SK-N-SH (cell line): ENCODE results near the gene FMN1.

Experiments
- EP300 ChIP-seq, 2 experiments: IDR thresholded peaks; 2 replicates each; pipeline versions ENCODE4 v1.4.0 to v1.6.1; 2012; ENCODE audit warnings: borderline replicate concordance in 1 of 2, low read depth in 1 of 2, low read length in 1 of 2
- GABPA ChIP-seq: IDR thresholded peaks from 2 replicates; pipeline ENCODE4 v1.4.0; 2012; ENCODE audit warnings: low read depth, mild to moderate bottlenecking
- JUND ChIP-seq: IDR thresholded peaks from 2 replicates; pipeline ENCODE4 v1.4.0; 2012
- POLR2AphosphoS5 ChIP-seq: IDR thresholded peaks from 2 replicates; pipeline ENCODE4 v1.6.1; 2012; ENCODE audit warnings: low read depth, low read length
- SIN3A ChIP-seq: IDR thresholded peaks from 2 replicates; pipeline ENCODE4 v1.6.1; 2012; ENCODE audit warnings: low read depth, mild to moderate bottlenecking, low read length, moderate library complexity, borderline replicate concordance
- SMC3 ChIP-seq: IDR thresholded peaks from 2 replicates; pipeline ENCODE4 v1.6.1; 2012; ENCODE audit warnings: low read depth, low read length, improper control_type of control experiment
- TAF1 ChIP-seq: IDR thresholded peaks from 2 replicates; pipeline ENCODE4 v1.6.1; 2012; ENCODE audit warnings: low read depth, mild to moderate bottlenecking, low read length, moderate library complexity, borderline replicate concordance
- TCF12 ChIP-seq: IDR thresholded peaks from 2 replicates; pipeline ENCODE4 v1.4.0; 2012
- YY1 ChIP-seq: IDR thresholded peaks from 2 replicates; pipeline ENCODE4 v1.4.0; 2012; ENCODE audit warnings: low read depth, mild to moderate bottlenecking
- TF ChIP-seq, protein P1 (sequence below): fragments of 150-350 bp; IDR thresholded peaks from 2 replicates; pipeline ENCODE4 v1.6.1; 2016; ENCODE audit warnings: mild to moderate bottlenecking, low read depth, low read length
- TF ChIP-seq, protein P2 (sequence below): fragments of 200-600 bp; sonication (generic); IDR thresholded peaks from 2 replicates; pipeline ENCODE4 v1.6.1; 2017; ENCODE audit warnings: antibody characterized with exemption, mild to moderate bottlenecking, moderate library complexity

DNA sequence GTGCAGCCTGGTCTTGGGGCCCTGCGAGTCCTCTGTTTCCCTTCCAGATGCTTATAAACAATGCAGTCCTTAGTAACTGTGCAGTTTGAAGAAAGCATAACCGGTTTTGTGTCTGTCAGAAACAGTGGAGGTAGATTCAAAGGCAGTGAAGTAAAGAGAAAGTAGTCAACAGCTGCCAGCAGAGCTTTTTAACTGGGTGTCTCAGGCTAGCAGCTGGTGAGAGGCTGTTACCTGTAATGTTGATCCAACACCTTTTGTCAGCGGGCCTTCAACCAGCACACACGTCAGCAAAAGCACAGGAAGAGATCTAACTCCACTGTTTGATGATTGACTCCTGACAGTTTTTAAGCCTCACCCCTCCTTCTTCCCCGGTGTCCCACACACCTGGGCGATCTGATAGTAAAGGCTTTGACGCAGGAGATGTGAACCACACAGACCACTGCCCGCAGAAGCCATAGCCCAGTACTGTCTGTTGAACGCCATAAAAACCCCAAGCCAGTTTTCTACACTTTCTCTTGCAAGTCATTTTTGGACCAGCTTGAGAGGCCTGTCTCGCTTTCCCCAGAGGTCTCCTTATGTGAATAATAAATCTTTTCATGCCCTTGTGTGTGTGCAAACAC, 178.0 kb downstream of the FMN1 start:
- TF ChIP-seq, protein P1, sequence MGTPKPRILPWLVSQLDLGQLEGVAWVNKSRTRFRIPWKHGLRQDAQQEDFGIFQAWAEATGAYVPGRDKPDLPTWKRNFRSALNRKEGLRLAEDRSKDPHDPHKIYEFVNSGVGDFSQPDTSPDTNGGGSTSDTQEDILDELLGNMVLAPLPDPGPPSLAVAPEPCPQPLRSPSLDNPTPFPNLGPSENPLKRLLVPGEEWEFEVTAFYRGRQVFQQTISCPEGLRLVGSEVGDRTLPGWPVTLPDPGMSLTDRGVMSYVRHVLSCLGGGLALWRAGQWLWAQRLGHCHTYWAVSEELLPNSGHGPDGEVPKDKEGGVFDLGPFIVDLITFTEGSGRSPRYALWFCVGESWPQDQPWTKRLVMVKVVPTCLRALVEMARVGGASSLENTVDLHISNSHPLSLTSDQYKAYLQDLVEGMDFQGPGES, result no peak
- TF ChIP-seq, protein P2, sequence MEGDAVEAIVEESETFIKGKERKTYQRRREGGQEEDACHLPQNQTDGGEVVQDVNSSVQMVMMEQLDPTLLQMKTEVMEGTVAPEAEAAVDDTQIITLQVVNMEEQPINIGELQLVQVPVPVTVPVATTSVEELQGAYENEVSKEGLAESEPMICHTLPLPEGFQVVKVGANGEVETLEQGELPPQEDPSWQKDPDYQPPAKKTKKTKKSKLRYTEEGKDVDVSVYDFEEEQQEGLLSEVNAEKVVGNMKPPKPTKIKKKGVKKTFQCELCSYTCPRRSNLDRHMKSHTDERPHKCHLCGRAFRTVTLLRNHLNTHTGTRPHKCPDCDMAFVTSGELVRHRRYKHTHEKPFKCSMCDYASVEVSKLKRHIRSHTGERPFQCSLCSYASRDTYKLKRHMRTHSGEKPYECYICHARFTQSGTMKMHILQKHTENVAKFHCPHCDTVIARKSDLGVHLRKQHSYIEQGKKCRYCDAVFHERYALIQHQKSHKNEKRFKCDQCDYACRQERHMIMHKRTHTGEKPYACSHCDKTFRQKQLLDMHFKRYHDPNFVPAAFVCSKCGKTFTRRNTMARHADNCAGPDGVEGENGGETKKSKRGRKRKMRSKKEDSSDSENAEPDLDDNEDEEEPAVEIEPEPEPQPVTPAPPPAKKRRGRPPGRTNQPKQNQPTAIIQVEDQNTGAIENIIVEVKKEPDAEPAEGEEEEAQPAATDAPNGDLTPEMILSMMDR, result no peak
- TF ChIP-seq TAF1 (no peak), POLR2AphosphoS5 (no peak), SMC3 (no peak), SIN3A (no peak), TCF12 (no peak), EP300 (IDR thresholded peaks at IDR 0.05; ENCODE audit: borderline replicate concordance in 1 of 2, low read depth in 1 of 2, low read length in 1 of 2) (no peak), YY1 (no peak), GABPA (no peak), JUND (no peak)
